Endothelial cell of umbilical vein (primary cell): ENCODE results near the gene CCDC107. TPM values are rescaled to one million over a fixed set of nuclear protein-coding genes. Genes with fewer than 3 reads are reported as not detected.

ENCODE experiments used
- BruUV-seq: library from RNA; stranded (reverse); fragments of 400-500 nt; replicated peaks from 2 replicates; lab custom pipeline; 2021; lab: Mats Ljungman, UMichigan
- CTCF ChIA-PET: fragments of 300-600, 350-600 bp; sonication (Branson Sonifier 250); formaldehyde crosslinking; loops from one replicate; lab custom pipeline; 2021; ENCODE audit warnings: antibody characterized with exemption, inconsistent platforms; lab: Charles Lee
- POLR2A ChIA-PET: fragments of 300-600, 350-600 bp; sonication (Branson Sonifier 250); formaldehyde crosslinking; loops from one replicate; lab custom pipeline; 2021; ENCODE audit warnings: antibody characterized with exemption, inconsistent platforms; lab: Charles Lee
- DNase-seq: peaks from one replicate; pipeline ENCODE4 v3.0.0-alpha.2; 2011; ENCODE audit warnings: low read depth, low spot score
- FAIRE-seq: peaks from 2 replicates; lab custom pipeline; 2011; peaks lifted over from hg19 to GRCh38; lab: Jason Lieb, UNC
- H2AFZ ChIP-seq: 2 replicates; pipeline ENCODE4 v1.6.0; 2012; ENCODE audit warnings: low read depth, low read length, control low read depth, inconsistent platforms
- H3K27ac ChIP-seq: 2 replicates; pipeline ENCODE4 v1.5.1; 2011; ENCODE audit warnings: low read depth, mild to moderate bottlenecking, control low read depth, low read length, moderate library complexity; ENCODE audit not compliant: insufficient read depth
- H3K27me3 ChIP-seq, 2 experiments: 2 replicates each; pipeline versions ENCODE4 v1.6.0 to v1.6.1; 2011; ENCODE audit warnings: low read length in 2 of 2, mixed read lengths in 1 of 2; ENCODE audit not compliant: control insufficient read depth in 2 of 2, insufficient read depth in 2 of 2
- H3K36me3 ChIP-seq, 2 experiments: 2 replicates in 1 of 2; 3 replicates in 1 of 2; pipeline ENCODE4 v1.5.1; 2011; ENCODE audit warnings: low read length in 2 of 2, mild to moderate bottlenecking in 1 of 2, moderate library complexity in 1 of 2; ENCODE audit not compliant: control insufficient read depth in 2 of 2, insufficient read depth in 2 of 2; ENCODE audit errors: extremely low read depth in 1 of 2
- H3K4me1 ChIP-seq: 3 replicates; pipeline ENCODE4 v1.5.1; 2011; ENCODE audit warnings: mild to moderate bottlenecking, low read length; ENCODE audit not compliant: control insufficient read depth, insufficient read depth; ENCODE audit errors: extremely low read depth
- H3K4me2 ChIP-seq: 2 replicates; pipeline ENCODE4 v1.6.1; 2011; ENCODE audit warnings: low read length, control low read depth, mixed read lengths; ENCODE audit not compliant: insufficient read depth
- H3K4me3 ChIP-seq, 3 experiments: fragments of 200-600 bp in 1 of 3; sonication (generic), shearing (Covaris generic) in 1 of 3; replicated peaks in 1 of 3; 2 replicates each; pipeline ENCODE4 v1.5.1; 2011 to 2016; ENCODE audit warnings: control low read depth in 3 of 3, low read length in 3 of 3, mild to moderate bottlenecking in 2 of 3, inconsistent platforms in 1 of 3, low read depth in 1 of 3, moderate library complexity in 1 of 3; ENCODE audit not compliant: insufficient read depth in 1 of 3
- H3K79me2 ChIP-seq: 2 replicates; pipeline ENCODE4 v1.6.0; 2012; ENCODE audit warnings: low read length, inconsistent platforms; ENCODE audit not compliant: control insufficient read depth, insufficient read depth
- H3K9ac ChIP-seq: replicated peaks from 2 replicates; pipeline ENCODE3; 2011; ENCODE audit warnings: low read length, control low read depth; ENCODE audit not compliant: insufficient read depth; ENCODE audit errors: extremely low read depth
- H3K9me1 ChIP-seq: replicated peaks from 3 replicates; pipeline ENCODE4 v1.6.0; 2011; ENCODE audit warnings: mild to moderate bottlenecking, low read length; ENCODE audit not compliant: control insufficient read depth, insufficient read depth; ENCODE audit errors: extremely low read depth
- H3K9me3 ChIP-seq: replicated peaks from 2 replicates; pipeline ENCODE4 v1.5.1; 2012; ENCODE audit warnings: low read length, inconsistent platforms; ENCODE audit not compliant: control insufficient read depth, insufficient read depth
- H4K20me1 ChIP-seq: replicated peaks from 2 replicates; pipeline ENCODE3; 2011; ENCODE audit warnings: mild to moderate bottlenecking, low read length; ENCODE audit not compliant: control insufficient read depth, insufficient read depth; ENCODE audit errors: extremely low read depth
- EZH2 ChIP-seq: IDR thresholded peaks from 2 replicates; pipeline ENCODE4 v1.6.1; 2012; ENCODE audit warnings: borderline replicate concordance, low read depth, mild to moderate bottlenecking, moderate library complexity, low read length, inconsistent platforms; ENCODE audit not compliant: severe bottlenecking
- FOS ChIP-seq: IDR thresholded peaks from 2 replicates; pipeline ENCODE4 v1.6.1; 2011; ENCODE audit warnings: mild to moderate bottlenecking, low read length, moderate library complexity, borderline replicate concordance; ENCODE audit not compliant: insufficient read depth
- GATA2 ChIP-seq: IDR thresholded peaks from 2 replicates; pipeline ENCODE4 v1.7.0; 2011; ENCODE audit warnings: low read depth, mild to moderate bottlenecking, moderate library complexity, mixed read lengths, low read length; ENCODE audit not compliant: insufficient read length, insufficient read depth
- JUN ChIP-seq: IDR thresholded peaks from 2 replicates; pipeline ENCODE4 v1.6.1; 2011; ENCODE audit warnings: borderline replicate concordance, low read depth; ENCODE audit not compliant: insufficient read length, insufficient read depth
- MYC ChIP-seq: IDR thresholded peaks from one replicate; pipeline ENCODE4 v1.6.1; 2011; ENCODE audit warnings: mild to moderate bottlenecking, low read depth, low read length
- POLR2A ChIP-seq: IDR thresholded peaks from 2 replicates; pipeline ENCODE4 v1.6.1; 2012; ENCODE audit warnings: low read depth, mild to moderate bottlenecking, control low read depth, low read length
- POLR2AphosphoS5 ChIP-seq: IDR thresholded peaks from 2 replicates; pipeline ENCODE4 v1.6.1; 2012; ENCODE audit warnings: low read depth, mild to moderate bottlenecking, control low read depth, low read length, moderate library complexity; ENCODE audit not compliant: insufficient read depth
- dilution Hi-C: fragments of 300-500 bp; cut with MboI; formaldehyde crosslinking; loops from one replicate; pipeline ENCODE4 v1.15.0; 2019; ENCODE audit warnings: low sequenced_read_pairs; ENCODE audit not compliant: extremely low pct_ligation_motif_present
- intact Hi-C: fragments of 100-400 bp; cut with micrococcal nuclease; formaldehyde crosslinking; loops from one replicate; pipeline ENCODE4 v1.10.0; 2022
- polyA plus RNA-seq, 4 experiments: library from polyadenylated mRNA; depleted of rRNA in 3 of 4; stranded (reverse) in 3 of 4; unstranded in 1 of 4; fragments of >200 nt; gene quantifications; 2 replicates each; pipeline versions ENCODE4 v1.2.1 to v1.2.3, GENCODE V29; 2011 to 2012; ENCODE audit warnings: missing spikeins in 1 of 4
- total RNA-seq: library from RNA; stranded (reverse); gene quantifications from 2 replicates; pipeline ENCODE4 v1.2.3, GENCODE V29; 2021
- TF ChIP-seq, protein P1 (sequence below): IDR thresholded peaks from 2 replicates; pipeline ENCODE4 v1.6.1; 2011; ENCODE audit not compliant: insufficient read depth, insufficient read length
- TF ChIP-seq, protein P2 (sequence below), 2 donors: IDR thresholded peaks; 1 replicate in 1 of 2; 2 replicates in 1 of 2; pipeline ENCODE4 v1.5.1; 2011; ENCODE audit warnings: low read length in 2 of 2, mild to moderate bottlenecking in 2 of 2, moderate library complexity in 2 of 2, control low read depth in 1 of 2, inconsistent platforms in 1 of 2, low read depth in 1 of 2; ENCODE audit not compliant: insufficient read depth in 1 of 2; ENCODE audit errors: extremely low read depth in 1 of 2

Gene CCDC107
- total and polyA plus RNA-seq, 2 donors (not counting 3 experiments of a cell fraction or from before 2014, with no cell fraction given) = 13.2 to 16.0 TPM

DNA sequence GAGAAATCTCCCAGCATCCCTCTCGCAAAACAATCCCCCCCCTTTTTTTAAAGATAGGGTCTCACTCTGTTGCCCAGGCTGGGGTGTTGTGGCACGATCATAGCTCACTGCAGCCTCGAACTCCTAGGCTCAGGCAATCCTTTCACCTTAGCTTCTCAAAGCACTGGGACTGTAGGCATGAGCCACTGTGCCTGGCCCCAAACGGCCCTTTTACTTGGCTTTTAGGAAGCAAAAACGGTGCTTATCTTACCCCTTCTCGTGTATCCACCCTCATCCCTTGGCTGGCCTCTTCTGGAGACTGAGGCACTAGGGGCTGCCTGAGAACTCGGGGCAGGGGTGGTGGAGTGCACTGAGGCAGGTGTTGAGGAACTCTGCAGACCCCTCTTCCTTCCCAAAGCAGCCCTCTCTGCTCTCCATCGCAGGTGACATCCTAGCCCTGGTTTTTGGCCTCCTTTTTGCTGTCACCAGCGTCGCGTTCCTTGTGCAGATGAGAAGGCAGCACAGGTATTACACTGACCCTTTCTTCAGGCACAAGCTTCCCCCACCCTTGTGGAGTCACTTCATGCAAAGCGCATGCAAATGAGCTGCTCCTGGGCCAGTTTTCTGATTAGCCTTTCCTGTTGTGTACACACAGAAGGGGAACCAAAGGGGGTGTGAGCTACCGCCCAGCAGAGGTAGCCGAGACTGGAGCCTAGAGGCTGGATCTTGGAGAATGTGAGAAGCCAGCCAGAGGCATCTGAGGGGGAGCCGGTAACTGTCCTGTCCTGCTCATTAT, 22.4 kb downstream of the CCDC107 start:
- dilution Hi-C loops = no loop called here
- no peak for DNase-seq

More for the DNA sequence above, 22.4 kb downstream of the CCDC107 start:
- no peaks in the 10 kb centered on the region for H3K9me3 ChIP-seq
- ChIA-PET POLR2A (interaction anchor here (1.1 kb wide), 1 partner anchor 10 kb away, joined by 4 read pairs; no protein-coding TSS in a partner anchor), CTCF (interaction anchor here (0.6 to 1.8 kb wide), 5 partner anchors 8 to 77 kb away, joined by 3 to 9 read pairs (median 3); partner anchors contain the start of gene ARHGEF39)
- no peaks in the 10 kb centered on the region for H3K9me1 ChIP-seq
- H2AFZ ChIP-seq = no peak overlapping the region
- peaks cover 5% of the 10 kb centered on the region for H3K4me1 ChIP-seq
- no peak for TF ChIP-seq EZH2
- no peak for TF ChIP-seq JUN
- TF ChIP-seq, protein P1, sequence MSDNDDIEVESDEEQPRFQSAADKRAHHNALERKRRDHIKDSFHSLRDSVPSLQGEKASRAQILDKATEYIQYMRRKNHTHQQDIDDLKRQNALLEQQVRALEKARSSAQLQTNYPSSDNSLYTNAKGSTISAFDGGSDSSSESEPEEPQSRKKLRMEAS = no peak
- TF ChIP-seq POLR2AphosphoS5 = no peak
- TF ChIP-seq FOS = no peak
- no peak for TF ChIP-seq POLR2A
- no peak for TF ChIP-seq GATA2
- TF ChIP-seq, protein P2, sequence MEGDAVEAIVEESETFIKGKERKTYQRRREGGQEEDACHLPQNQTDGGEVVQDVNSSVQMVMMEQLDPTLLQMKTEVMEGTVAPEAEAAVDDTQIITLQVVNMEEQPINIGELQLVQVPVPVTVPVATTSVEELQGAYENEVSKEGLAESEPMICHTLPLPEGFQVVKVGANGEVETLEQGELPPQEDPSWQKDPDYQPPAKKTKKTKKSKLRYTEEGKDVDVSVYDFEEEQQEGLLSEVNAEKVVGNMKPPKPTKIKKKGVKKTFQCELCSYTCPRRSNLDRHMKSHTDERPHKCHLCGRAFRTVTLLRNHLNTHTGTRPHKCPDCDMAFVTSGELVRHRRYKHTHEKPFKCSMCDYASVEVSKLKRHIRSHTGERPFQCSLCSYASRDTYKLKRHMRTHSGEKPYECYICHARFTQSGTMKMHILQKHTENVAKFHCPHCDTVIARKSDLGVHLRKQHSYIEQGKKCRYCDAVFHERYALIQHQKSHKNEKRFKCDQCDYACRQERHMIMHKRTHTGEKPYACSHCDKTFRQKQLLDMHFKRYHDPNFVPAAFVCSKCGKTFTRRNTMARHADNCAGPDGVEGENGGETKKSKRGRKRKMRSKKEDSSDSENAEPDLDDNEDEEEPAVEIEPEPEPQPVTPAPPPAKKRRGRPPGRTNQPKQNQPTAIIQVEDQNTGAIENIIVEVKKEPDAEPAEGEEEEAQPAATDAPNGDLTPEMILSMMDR (IDR thresholded peaks at IDR 0.05; ENCODE audit: extremely low read depth in 1 of 2, insufficient read depth in 1 of 2, low read depth in 1 of 2, low read length in 2 of 2) = no peak
- TF ChIP-seq MYC = no peak
- no peaks in the 10 kb centered on the region for H3K79me2 ChIP-seq
- intact Hi-C loops = no loop called here
- no TSS peak for BruUV-seq
- no peaks in the 10 kb centered on the region for H4K20me1 ChIP-seq
- H3K27ac ChIP-seq = no peak overlapping the region
- H3K4me2 ChIP-seq = no peak overlapping the region
- FAIRE-seq = no peak
- H3K9ac ChIP-seq = no peak overlapping the region
- H3K36me3 ChIP-seq = peaks cover 8 to 22% of the 10 kb centered on the region in 2 experiments
- H3K27me3 ChIP-seq = no peaks in the 10 kb centered on the region
- H3K4me3 ChIP-seq = no peak overlapping the region
